IMR-90 (cell line): Measurements from ENCODE around the gene PPY. TPM values are rescaled to one million over a fixed set of nuclear protein-coding genes. Genes with fewer than 3 reads are reported as not detected.

ENCODE experiments used
- ATAC-seq: fragments of 200-7000 bp; cut with Tn5 transposase; 2 replicates; pipeline ENCODE4 v1.9.1; 2020; ENCODE audit warnings: low read depth, mild to moderate bottlenecking, moderate library complexity
- BruUV-seq: library from RNA; stranded (reverse); fragments of 400-500 nt; replicated peaks from 2 replicates; lab custom pipeline; 2021; lab: Mats Ljungman, UMichigan
- CTCF ChIA-PET: fragments of 300-600 bp; formaldehyde crosslinking; extraction: SDS; loops from one replicate; lab custom pipeline; 2021; ENCODE audit warnings: antibody characterized with exemption; lab: Yijun Ruan, JAX
- POLR2A ChIA-PET: fragments of 300-600 bp; sonication (Branson Sonifier 250); formaldehyde crosslinking; loops from one replicate; lab custom pipeline; 2022; ENCODE audit warnings: antibody characterized with exemption; ENCODE audit not compliant: unreplicated experiment; lab: Charles Lee
- DNase-seq: peaks from one replicate; pipeline ENCODE4 v3.0.0; 2013
- H2AFZ ChIP-seq: replicated peaks from 2 replicates; pipeline ENCODE3; 2013; ENCODE audit warnings: low read length, mild to moderate bottlenecking; ENCODE audit not compliant: poor library complexity
- H2AK5ac ChIP-seq: 2 replicates; pipeline ENCODE4 v1.6.1; 2013; ENCODE audit warnings: low read depth, low read length, inconsistent platforms
- H2AK9ac ChIP-seq: replicated peaks from 2 replicates; pipeline ENCODE3; 2013; ENCODE audit warnings: mild to moderate bottlenecking, low read depth, low read length, moderate library complexity; ENCODE audit not compliant: poor library complexity
- H2BK120ac ChIP-seq: 2 replicates; pipeline ENCODE4 v1.6.1; 2013; ENCODE audit warnings: low read depth, low read length, inconsistent platforms
- H2BK15ac ChIP-seq: 3 replicates; pipeline ENCODE4 v1.6.1; 2013; ENCODE audit warnings: low read depth, low read length, inconsistent platforms
- H2BK20ac ChIP-seq: 2 replicates; pipeline ENCODE4 v1.6.1; 2013; ENCODE audit warnings: low read depth, mild to moderate bottlenecking, inconsistent platforms, low read length, moderate library complexity
- H2BK5ac ChIP-seq: 2 replicates; pipeline ENCODE4 v1.6.1; 2013; ENCODE audit warnings: mild to moderate bottlenecking, low read depth, low read length, inconsistent platforms; ENCODE audit not compliant: poor library complexity, severe bottlenecking
- H3K14ac ChIP-seq: replicated peaks from 2 replicates; pipeline ENCODE4 v1.6.1; 2013; ENCODE audit warnings: low read depth, low read length, inconsistent platforms
- H3K18ac ChIP-seq: 2 replicates; pipeline ENCODE4 v1.6.1; 2013; ENCODE audit warnings: low read depth, low read length, control low read depth
- H3K23ac ChIP-seq: 2 replicates; pipeline ENCODE4 v1.6.1; 2013; ENCODE audit warnings: low read depth, low read length, inconsistent platforms
- H3K27ac ChIP-seq: 2 replicates; pipeline ENCODE4 v1.5.1; 2013; ENCODE audit warnings: mild to moderate bottlenecking, control low read depth, low read length; ENCODE audit not compliant: insufficient read depth
- H3K27me3 ChIP-seq: 2 replicates; pipeline ENCODE4 v1.6.1; 2013; ENCODE audit warnings: low read length; ENCODE audit not compliant: control insufficient read depth, insufficient read depth
- H3K36me3 ChIP-seq: 2 replicates; pipeline ENCODE4 v1.6.1; 2013; ENCODE audit warnings: low read length, mixed read lengths; ENCODE audit not compliant: control insufficient read depth, insufficient read depth
- H3K4ac ChIP-seq: 2 replicates; pipeline ENCODE4 v1.6.1; 2013; ENCODE audit warnings: low read depth, low read length, inconsistent platforms
- H3K4me1 ChIP-seq: 2 replicates; pipeline ENCODE4 v1.6.1; 2013; ENCODE audit warnings: low read length, mixed read lengths; ENCODE audit not compliant: control insufficient read depth, insufficient read depth
- H3K4me2 ChIP-seq: 2 replicates; pipeline ENCODE4 v1.6.1; 2013; ENCODE audit warnings: low read depth, mild to moderate bottlenecking, control low read depth, low read length, moderate library complexity
- H3K4me3 ChIP-seq: 2 replicates; pipeline ENCODE4 v1.5.1; 2013; ENCODE audit warnings: low read depth, mild to moderate bottlenecking, control low read depth, low read length, moderate library complexity; ENCODE audit not compliant: insufficient read depth
- H3K56ac ChIP-seq: 2 replicates; pipeline ENCODE4 v1.6.1; 2013; ENCODE audit warnings: low read length, inconsistent platforms; ENCODE audit not compliant: insufficient read depth; ENCODE audit errors: extremely low read depth
- H3K79me1 ChIP-seq, 2 experiments: 2 replicates each; pipeline ENCODE4 v1.6.1; 2013; ENCODE audit warnings: low read length in 2 of 2, inconsistent platforms in 1 of 2, low read depth in 1 of 2
- H3K9ac ChIP-seq: 2 replicates; pipeline ENCODE4 v1.6.1; 2013; ENCODE audit warnings: low read depth, low read length, control low read depth
- H3K9me1 ChIP-seq: 2 replicates; pipeline ENCODE4 v1.6.1; 2013; ENCODE audit warnings: low read length, inconsistent platforms; ENCODE audit not compliant: insufficient read depth
- H3K9me3 ChIP-seq: 2 replicates; pipeline ENCODE4 v1.6.1; 2013; ENCODE audit warnings: low read length; ENCODE audit not compliant: control insufficient read depth, insufficient read depth
- H4K20me1 ChIP-seq: 2 replicates; pipeline ENCODE4 v1.6.1; 2013; ENCODE audit warnings: low read length, inconsistent platforms; ENCODE audit not compliant: insufficient read depth
- H4K5ac ChIP-seq: 2 replicates; pipeline ENCODE4 v1.6.1; 2013; ENCODE audit warnings: mild to moderate bottlenecking, low read depth, low read length, control low read depth
- H4K8ac ChIP-seq, 2 experiments: 2 replicates each; pipeline ENCODE4 v1.6.1; 2013; ENCODE audit warnings: low read depth in 2 of 2, low read length in 2 of 2, control low read depth in 1 of 2, inconsistent platforms in 1 of 2
- H4K91ac ChIP-seq: 2 replicates; pipeline ENCODE4 v1.6.1; 2013; ENCODE audit warnings: low read depth, low read length, inconsistent platforms; ENCODE audit not compliant: insufficient read depth
- BHLHE40 ChIP-seq: fragments of 150-350 bp; IDR thresholded peaks from 2 replicates; pipeline ENCODE4 v1.6.1; 2016; ENCODE audit warnings: mild to moderate bottlenecking, low read depth, low read length
- CHD1 ChIP-seq: IDR thresholded peaks from 2 replicates; pipeline ENCODE4 v1.6.1; 2012; ENCODE audit warnings: low read depth, low read length, improper control_type of control experiment
- CTCF ChIP-seq: conservative IDR thresholded peaks from 2 replicates; pipeline ENCODE4 v1.5.1; 2012; ENCODE audit warnings: mild to moderate bottlenecking, low read depth, low read length, improper control_type of control experiment
- ELK1 ChIP-seq: fragments of 150-350 bp; IDR thresholded peaks from 2 replicates; pipeline ENCODE4 v1.6.1; 2016; ENCODE audit warnings: low read depth, mild to moderate bottlenecking, low read length, moderate library complexity, borderline replicate concordance
- FOS ChIP-seq: fragments of 150-350 bp; IDR thresholded peaks from 2 replicates; pipeline ENCODE4 v1.6.1; 2016; ENCODE audit warnings: low read depth, low read length
- MAFK ChIP-seq: IDR thresholded peaks from 2 replicates; pipeline ENCODE4 v1.6.1; 2012; ENCODE audit warnings: low read depth, low read length, improper control_type of control experiment
- MAZ ChIP-seq: IDR thresholded peaks from 2 replicates; pipeline ENCODE4 v1.6.1; 2012; ENCODE audit warnings: low read depth, mild to moderate bottlenecking, low read length, improper control_type of control experiment, moderate library complexity, borderline replicate concordance
- MXI1 ChIP-seq: IDR thresholded peaks from 2 replicates; pipeline ENCODE4 v1.6.1; 2012; ENCODE audit warnings: low read depth, mild to moderate bottlenecking, low read length, moderate library complexity, borderline replicate concordance
- NFE2L2 ChIP-seq: fragments of 150-350 bp; IDR thresholded peaks from 2 replicates; pipeline ENCODE4 v1.6.1; 2016; ENCODE audit warnings: low read depth, mild to moderate bottlenecking, low read length
- POLR2A ChIP-seq: IDR thresholded peaks from 2 replicates; pipeline ENCODE4 v1.6.1; 2012; ENCODE audit warnings: mild to moderate bottlenecking, low read depth, low read length
- RAD21 ChIP-seq: IDR thresholded peaks from 2 replicates; pipeline ENCODE4 v1.6.1; 2012; ENCODE audit warnings: low read length, improper control_type of control experiment
- RCOR1 ChIP-seq: IDR thresholded peaks from 2 replicates; pipeline ENCODE4 v1.6.1; 2012; ENCODE audit warnings: mild to moderate bottlenecking, low read length, improper control_type of control experiment; ENCODE audit not compliant: insufficient replicate concordance
- SMC3 ChIP-seq: fragments of 150-350 bp; IDR thresholded peaks from 2 replicates; pipeline ENCODE4 v1.6.1; 2016; ENCODE audit warnings: low read depth, mild to moderate bottlenecking, antibody characterized with exemption, low read length, moderate library complexity
- WGBS, 2 experiments: methylation state at CpG; one replicate each; pipeline versions ENCODE4 v1.1.5 to v1.1.7; 2013; ENCODE audit warnings: missing lambda C conversion rate in 2 of 2; ENCODE audit not compliant: insufficient read length in 1 of 2; ENCODE audit errors: extremely low coverage in 2 of 2; 5-methylcytosine and 5-hydroxymethylcytosine counted together
- dilution Hi-C: fragments of 300-500 bp; cut with HindIII; formaldehyde crosslinking; loops from one replicate; pipeline ENCODE4 v1.14.3; 2018; ENCODE audit warnings: low sequenced_read_pairs; ENCODE audit not compliant: unreplicated experiment
- in situ Hi-C: fragments of 300-500 bp; cut with MboI; formaldehyde crosslinking; loops from 3 replicates; pipeline ENCODE4 v1.14.3; 2019; ENCODE audit warnings: low sequenced_read_pairs, inconsistent platforms, mixed read lengths
- intact Hi-C: fragments of 100-400 bp; cut with micrococcal nuclease; formaldehyde crosslinking; loops from 2 replicates; pipeline ENCODE4 v1.10.0; 2022
- polyA plus RNA-seq, 3 experiments: library from polyadenylated mRNA; depleted of rRNA; stranded (reverse); fragments of >200 nt; gene quantifications; 2 replicates each; pipeline ENCODE4 v1.2.3, GENCODE V29; 2012; ENCODE audit warnings: low replicate concordance in 1 of 3
- total RNA-seq: library from RNA; depleted of rRNA; stranded (reverse); fragments of >200 nt; gene quantifications from 2 replicates; pipeline ENCODE4 v1.2.3, GENCODE V29; 2012

Gene PPY
- total and polyA plus RNA-seq, 2 of the 4 experiments (the other 2 are of a cell fraction): not detected

GRCh38 chr17:43946781-43947180, 4.5 kb upstream of the PPY start:
- no peaks in the 10 kb centered on the region for H3K4me1 ChIP-seq
- H2AK9ac ChIP-seq: no peak overlapping the region
- H4K20me1 ChIP-seq: 0 out of 2 replicates have a peak, but pooled peaks cover 4% of the 10 kb centered on the region
- no peak overlapping the region for H3K4ac ChIP-seq
- intact Hi-C loops (no loop called here), dilution Hi-C loops (no loop called here), in situ Hi-C loops (loop anchor here (10.0 kb wide), 1 partner anchor 218 kb away; no protein-coding TSS in a partner anchor)
- no peak overlapping the region for H2BK120ac ChIP-seq
- ChIA-PET CTCF (interaction anchor here (0.7 to 1.0 kb wide), 2 partner anchors 12 to 222 kb away, joined by 3 to 5 read pairs; no protein-coding TSS in a partner anchor), POLR2A (no interaction called here)
- H2AK5ac ChIP-seq: no peak overlapping the region
- no peak overlapping the region for H3K4me2 ChIP-seq
- ATAC-seq: no peak
- H2BK15ac ChIP-seq: no peak overlapping the region
- H3K27me3 ChIP-seq: peaks cover 27% of the 10 kb centered on the region
- H3K23ac ChIP-seq: no peak overlapping the region
- H3K27ac ChIP-seq: no peak overlapping the region
- H3K14ac ChIP-seq: no peak overlapping the region
- no peak overlapping the region for H3K9ac ChIP-seq
- H2AFZ ChIP-seq: no peak overlapping the region
- no peak overlapping the region for H4K5ac ChIP-seq
- H4K91ac ChIP-seq: no peak overlapping the region
- H4K8ac ChIP-seq: no peak overlapping the region
- no TSS peak for BruUV-seq
- no peak for DNase-seq
- WGBS, 2 experiments: no CpG with 5 or more reads among the region's 4 CpGs
- no peaks in the 10 kb centered on the region for H3K36me3 ChIP-seq
- no peaks in the 10 kb centered on the region for H3K9me1 ChIP-seq
- no peak overlapping the region for H3K18ac ChIP-seq
- no peak overlapping the region for H2BK5ac ChIP-seq
- TF ChIP-seq MXI1 (no peak), CHD1 (no peak), BHLHE40 (no peak), ELK1 (no peak), CTCF (no peak), NFE2L2 (no peak), MAFK (no peak), SMC3 (no peak), POLR2A (no peak), RAD21 (no peak), MAZ (no peak), RCOR1 (no peak), FOS (no peak)
- no peak overlapping the region for H3K56ac ChIP-seq
- no peak overlapping the region for H2BK20ac ChIP-seq
- no peaks in the 10 kb centered on the region for H3K79me1 ChIP-seq
- H3K4me3 ChIP-seq: no peak overlapping the region
- no peaks in the 10 kb centered on the region for H3K9me3 ChIP-seq
